ENCODE results near the gene TTC29. TPM values are rescaled to one million over a fixed set of nuclear protein-coding genes. Genes with fewer than 3 reads are reported as not detected.

The TTC29 gene
- total and polyA plus RNA-seq, 2 donors (not counting 1 experiment from before 2014, with no cell fraction given), result not detected

DNA sequence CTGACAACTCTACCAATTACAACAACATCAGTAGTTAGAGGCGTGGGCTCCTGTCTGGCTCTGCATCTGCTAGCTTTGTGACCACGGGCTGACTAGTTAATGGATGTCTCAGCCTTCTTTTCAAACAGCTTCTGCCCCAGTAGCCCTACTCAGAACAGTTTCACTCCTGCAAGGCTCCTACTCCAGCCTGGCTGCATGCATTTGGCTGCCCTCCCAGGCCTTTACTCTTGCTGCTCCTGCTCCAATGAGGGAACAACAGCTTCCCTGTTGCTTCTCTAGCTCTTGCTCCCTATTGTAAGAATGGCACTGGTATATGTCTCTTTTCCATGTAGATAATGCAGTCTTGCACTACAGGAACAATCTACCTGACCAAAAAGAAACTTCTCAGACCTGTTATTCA lies 93.3 kb downstream of the TTC29 start:
- peaks cover 0 to 2% (median 0%) of the 10 kb centered on the region in 4 experiments for H3K27me3 ChIP-seq (replicated peaks in 1 of 4; ENCODE audit: control extremely low read depth in 1 of 4, control insufficient read depth in 3 of 4, insufficient read depth in 4 of 4, low read length in 3 of 4)
- H3K4me3 ChIP-seq (ENCODE audit: control extremely low read depth in 1 of 5, extremely low read depth in 1 of 5, insufficient read depth in 1 of 5, low read depth in 2 of 5, low read length in 4 of 5), result no peak overlapping the region
- H3K9ac ChIP-seq (ENCODE audit: low read length), result no peak overlapping the region
- no peaks in the 10 kb centered on the region for H3K4me1 ChIP-seq (ENCODE audit: control insufficient read depth in 2 of 2, insufficient read depth in 2 of 2, low read length in 2 of 2)
- ATAC-seq (ENCODE audit: low read depth), result no peak
- H3K4me3 Mint-ChIP-seq, result no peak overlapping the region
- no peaks in the 10 kb centered on the region for H4K20me1 ChIP-seq (ENCODE audit: control insufficient read depth, insufficient read depth, low read length, poor library complexity, severe bottlenecking)
- H3K27ac ChIP-seq (ENCODE audit: low read length in 2 of 2), result no peak overlapping the region
- H3K4me1 Mint-ChIP-seq, result no peaks in the 10 kb centered on the region
- H3K27ac Mint-ChIP-seq, result no peak overlapping the region
- POLR2A ChIA-PET, result no interaction called here
- CTCF ChIA-PET, result no interaction called here
- H3K27me3 Mint-ChIP-seq, result peaks cover 10% of the 10 kb centered on the region
- H3K36me3 ChIP-seq (replicated peaks in 1 of 2; ENCODE audit: control extremely low read depth in 1 of 2, control insufficient read depth in 1 of 2, extremely low read depth in 1 of 2, insufficient read depth in 2 of 2, low read length in 1 of 2), result no peaks in the 10 kb centered on the region
- H2AFZ ChIP-seq (ENCODE audit: insufficient read depth, low read depth, low read length, poor library complexity, severe bottlenecking), result no peak overlapping the region
- DNase-seq, result no peak
- TF ChIP-seq, protein P1, sequence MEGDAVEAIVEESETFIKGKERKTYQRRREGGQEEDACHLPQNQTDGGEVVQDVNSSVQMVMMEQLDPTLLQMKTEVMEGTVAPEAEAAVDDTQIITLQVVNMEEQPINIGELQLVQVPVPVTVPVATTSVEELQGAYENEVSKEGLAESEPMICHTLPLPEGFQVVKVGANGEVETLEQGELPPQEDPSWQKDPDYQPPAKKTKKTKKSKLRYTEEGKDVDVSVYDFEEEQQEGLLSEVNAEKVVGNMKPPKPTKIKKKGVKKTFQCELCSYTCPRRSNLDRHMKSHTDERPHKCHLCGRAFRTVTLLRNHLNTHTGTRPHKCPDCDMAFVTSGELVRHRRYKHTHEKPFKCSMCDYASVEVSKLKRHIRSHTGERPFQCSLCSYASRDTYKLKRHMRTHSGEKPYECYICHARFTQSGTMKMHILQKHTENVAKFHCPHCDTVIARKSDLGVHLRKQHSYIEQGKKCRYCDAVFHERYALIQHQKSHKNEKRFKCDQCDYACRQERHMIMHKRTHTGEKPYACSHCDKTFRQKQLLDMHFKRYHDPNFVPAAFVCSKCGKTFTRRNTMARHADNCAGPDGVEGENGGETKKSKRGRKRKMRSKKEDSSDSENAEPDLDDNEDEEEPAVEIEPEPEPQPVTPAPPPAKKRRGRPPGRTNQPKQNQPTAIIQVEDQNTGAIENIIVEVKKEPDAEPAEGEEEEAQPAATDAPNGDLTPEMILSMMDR (IDR thresholded peaks at IDR 0.05), result no peak
- no peak for TF ChIP-seq EZH2 (IDR thresholded peaks at IDR 0.05; ENCODE audit: borderline replicate concordance, insufficient read depth, low read depth, low read length, poor library complexity, severe bottlenecking)
- H3K9me3 ChIP-seq (ENCODE audit: control extremely low read depth in 1 of 3, control insufficient read depth in 2 of 3, insufficient read depth in 1 of 3, low read length in 2 of 3), result no peaks in the 10 kb centered on the region
- 79% methylated on average over 2 of the region's 2 CpGs for WGBS (ENCODE audit: insufficient coverage)
- intact Hi-C loops (cut with micrococcal nuclease), result no loop called here
- no peaks in the 10 kb centered on the region for H3K79me2 ChIP-seq (ENCODE audit: control insufficient read depth, insufficient read depth, low read length)
- H3K9me3 Mint-ChIP-seq (ENCODE audit: insufficient read depth), result no peaks in the 10 kb centered on the region
- H3K4me2 ChIP-seq (replicated peaks; ENCODE audit: low read depth, low read length, poor library complexity, severe bottlenecking), result no peak overlapping the region

DNA sequence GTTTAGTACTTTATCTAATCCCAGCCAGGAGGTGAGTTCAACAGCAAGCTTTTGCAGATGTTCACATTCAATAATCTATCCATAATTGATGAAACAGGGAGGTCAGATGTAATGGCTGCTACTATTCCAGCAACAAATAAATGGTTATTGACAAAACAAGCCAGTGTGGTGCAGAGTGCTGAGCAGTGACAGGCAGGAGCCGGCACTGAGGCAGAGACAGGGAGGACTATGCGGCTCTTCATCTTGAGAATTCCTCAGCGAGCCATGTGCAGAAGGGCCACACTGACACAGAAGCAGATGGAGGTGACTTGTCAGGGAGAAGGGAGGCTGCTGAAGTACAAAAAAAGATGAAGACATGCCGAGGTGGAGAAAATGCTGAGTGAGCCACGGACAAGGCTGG lies 98.3 kb downstream of the TTC29 start:
- H3K27ac Mint-ChIP-seq, result no peak overlapping the region
- H3K4me1 Mint-ChIP-seq, result no peaks in the 10 kb centered on the region
- no peak for TF ChIP-seq EZH2 (IDR thresholded peaks at IDR 0.05; ENCODE audit: borderline replicate concordance, insufficient read depth, low read depth, low read length, poor library complexity, severe bottlenecking)
- TF ChIP-seq, protein P1 (IDR thresholded peaks at IDR 0.05), result no peak
- H3K9me3 Mint-ChIP-seq (ENCODE audit: insufficient read depth), result no peaks in the 10 kb centered on the region
- H4K20me1 ChIP-seq (ENCODE audit: control insufficient read depth, insufficient read depth, low read length, poor library complexity, severe bottlenecking), result no peaks in the 10 kb centered on the region
- H3K36me3 ChIP-seq (replicated peaks in 1 of 2; ENCODE audit: control extremely low read depth in 1 of 2, control insufficient read depth in 1 of 2, extremely low read depth in 1 of 2, insufficient read depth in 2 of 2, low read length in 1 of 2), result no peaks in the 10 kb centered on the region
- H3K27ac ChIP-seq (ENCODE audit: low read length in 2 of 2), result no peak overlapping the region
- intact Hi-C loops (cut with micrococcal nuclease), result no loop called here
- CTCF ChIA-PET, result no interaction called here
- DNase-seq (no peak), ATAC-seq (ENCODE audit: low read depth) (no peak)
- H3K4me3 ChIP-seq (ENCODE audit: control extremely low read depth in 1 of 5, extremely low read depth in 1 of 5, insufficient read depth in 1 of 5, low read depth in 2 of 5, low read length in 4 of 5), result no peak overlapping the region
- H3K4me2 ChIP-seq (replicated peaks; ENCODE audit: low read depth, low read length, poor library complexity, severe bottlenecking), result no peak overlapping the region
- no peak overlapping the region for H3K4me3 Mint-ChIP-seq
- H3K4me1 ChIP-seq (ENCODE audit: control insufficient read depth in 2 of 2, insufficient read depth in 2 of 2, low read length in 2 of 2), result no peaks in the 10 kb centered on the region
- no peaks in the 10 kb centered on the region for H3K9me3 ChIP-seq (ENCODE audit: control extremely low read depth in 1 of 3, control insufficient read depth in 2 of 3, insufficient read depth in 1 of 3, low read length in 2 of 3)
- WGBS (ENCODE audit: insufficient coverage), result 76% methylated on average over 5 of the region's 5 CpGs
- H3K79me2 ChIP-seq (ENCODE audit: control insufficient read depth, insufficient read depth, low read length), result no peaks in the 10 kb centered on the region
- H3K27me3 Mint-ChIP-seq, result peaks cover 4% of the 10 kb centered on the region
- H3K9ac ChIP-seq (ENCODE audit: low read length), result no peak overlapping the region
- H2AFZ ChIP-seq (ENCODE audit: insufficient read depth, low read depth, low read length, poor library complexity, severe bottlenecking), result no peak overlapping the region
- POLR2A ChIA-PET, result no interaction called here
- no peaks in the 10 kb centered on the region for H3K27me3 ChIP-seq (replicated peaks in 1 of 4; ENCODE audit: control extremely low read depth in 1 of 4, control insufficient read depth in 3 of 4, insufficient read depth in 4 of 4, low read length in 3 of 4)
